ENCODE results near the gene OR6A2.
"Not testable (repeated sequence)": the region's sequence is repeated elsewhere in the genome, so short reads cannot be mapped to it uniquely, and the experiment has no call there.

OR6A2 gene

DNA sequence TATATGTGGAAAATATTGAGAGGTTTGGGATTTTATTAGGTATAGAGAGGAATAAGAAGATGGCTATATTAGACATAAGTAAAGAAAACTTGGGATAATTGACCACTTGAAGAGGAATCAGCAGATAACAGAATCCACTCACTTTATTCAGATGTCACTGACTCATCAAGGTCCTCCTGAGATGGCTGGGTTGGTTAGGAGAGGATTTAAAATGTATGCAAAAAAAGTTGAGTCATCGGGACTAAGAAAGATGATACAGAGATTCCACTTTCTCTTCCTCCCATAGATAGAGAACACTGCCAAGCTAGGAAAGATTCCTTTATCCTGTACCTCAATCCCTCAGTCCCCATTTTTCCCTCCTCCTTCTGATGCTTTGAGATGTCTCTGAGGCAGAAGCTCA is at the start of gene OR6A2:
Gene OR6A2 (minus strand): TSS at position 288 of the 400 bp plus-strand sequence. CDS start 3,981 bp downstream, outside the sequence.
- no peak for DNase-seq

DNA sequence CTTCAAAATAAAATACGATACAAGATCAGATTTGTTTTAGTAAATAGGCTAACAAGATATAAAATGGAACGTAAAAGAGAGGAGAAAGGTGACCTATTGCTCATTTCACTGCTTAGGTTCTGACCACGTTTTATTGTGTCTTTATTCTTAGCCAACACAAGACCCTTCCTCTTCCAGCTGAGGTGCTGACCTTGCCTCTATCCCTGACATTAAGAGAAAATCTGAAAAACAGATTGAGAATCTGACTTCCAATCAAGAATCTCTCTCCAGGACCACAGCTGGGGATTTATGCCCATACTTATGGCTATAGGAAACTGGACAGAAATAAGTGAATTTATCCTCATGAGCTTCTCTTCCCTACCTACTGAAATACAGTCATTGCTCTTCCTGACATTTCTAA is 45.9 kb upstream of the OR6A2 start, which contains the start of gene OR10A5:
Gene OR10A5 (plus strand): TSS at position 301 of the 400 bp plus-strand sequence. CDS start 0 bp downstream, at position 301.
- no peak for DNase-seq

DNA sequence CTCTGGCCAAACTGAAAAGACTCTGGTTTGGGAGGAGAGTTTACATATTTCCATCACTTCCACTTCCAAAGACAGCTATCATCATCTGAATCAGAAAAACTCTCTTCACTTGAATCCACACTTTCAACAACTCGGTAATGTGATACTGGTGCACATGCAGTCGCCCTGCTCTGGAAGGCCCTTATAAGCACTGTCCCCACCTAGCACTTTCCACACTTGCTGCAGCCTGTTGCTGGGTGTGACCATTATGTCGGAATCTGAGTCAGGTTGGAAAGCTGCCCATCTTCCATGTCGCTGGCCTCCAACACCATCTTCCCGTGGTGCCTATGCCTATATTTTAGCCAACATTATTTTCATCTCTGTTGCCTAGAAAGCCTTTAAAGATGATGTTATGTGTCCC is 44.9 kb upstream of the OR6A2 start:
- DNase-seq = no peak

DNA sequence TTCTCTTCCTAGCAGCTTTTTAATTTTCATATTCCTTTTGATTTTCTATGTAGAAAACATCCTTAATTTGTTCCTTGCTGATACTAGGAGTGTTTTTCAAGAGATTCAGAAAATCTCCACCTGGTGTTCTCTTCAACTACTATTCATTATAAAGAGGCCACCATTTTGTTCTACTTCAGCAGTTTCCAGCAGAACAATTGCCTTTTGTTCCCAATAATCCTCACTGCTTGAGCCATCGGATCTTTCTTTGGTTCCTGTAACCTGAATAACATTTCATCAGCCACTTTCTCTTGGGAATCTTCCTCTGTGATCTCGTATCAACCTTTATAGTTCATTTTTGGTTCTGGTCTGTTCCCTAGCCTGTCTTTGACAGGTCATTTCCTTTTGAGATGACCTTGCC is 44.2 kb upstream of the OR6A2 start:
- no peak for DNase-seq

DNA sequence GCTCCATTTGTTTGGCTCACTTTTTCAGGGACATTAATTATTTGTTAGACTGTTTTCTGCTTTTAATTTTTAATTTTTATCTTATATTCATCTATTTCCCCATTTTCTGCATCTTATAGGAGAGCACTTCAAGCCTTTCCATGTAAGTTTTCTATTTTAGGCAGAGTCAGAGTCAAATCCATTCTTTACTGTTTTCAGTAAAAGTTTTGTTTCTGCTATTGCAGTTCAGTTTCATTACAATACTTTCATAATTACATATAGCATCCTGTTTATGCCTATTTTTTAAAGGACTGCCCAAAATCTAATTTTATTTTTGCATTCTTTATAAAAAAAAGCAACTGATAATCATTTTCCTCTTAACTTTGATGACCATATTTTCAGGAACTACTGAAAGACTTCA is 42.2 kb upstream of the OR6A2 start:
- DNase-seq = no peak

DNA sequence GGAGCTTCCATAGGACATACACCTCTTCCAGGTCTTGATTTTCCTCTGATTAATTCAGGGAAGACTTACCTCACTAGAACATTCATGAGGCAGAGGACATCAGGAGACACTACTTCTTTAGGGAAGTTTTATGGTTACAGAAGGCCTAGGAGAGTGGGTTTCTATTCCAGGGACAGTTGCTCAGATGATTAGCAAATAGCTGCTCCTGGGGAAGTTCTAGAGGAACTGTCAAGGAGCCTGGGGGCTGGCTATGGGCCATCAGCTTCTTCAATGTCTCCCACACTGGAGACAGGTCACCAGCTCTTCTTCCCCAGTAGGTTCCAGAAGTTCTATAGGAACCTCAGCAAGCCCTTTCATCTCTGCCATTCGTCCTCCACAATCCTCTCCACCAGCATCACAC is 34.5 kb upstream of the OR6A2 start:
- no peak for DNase-seq

DNA sequence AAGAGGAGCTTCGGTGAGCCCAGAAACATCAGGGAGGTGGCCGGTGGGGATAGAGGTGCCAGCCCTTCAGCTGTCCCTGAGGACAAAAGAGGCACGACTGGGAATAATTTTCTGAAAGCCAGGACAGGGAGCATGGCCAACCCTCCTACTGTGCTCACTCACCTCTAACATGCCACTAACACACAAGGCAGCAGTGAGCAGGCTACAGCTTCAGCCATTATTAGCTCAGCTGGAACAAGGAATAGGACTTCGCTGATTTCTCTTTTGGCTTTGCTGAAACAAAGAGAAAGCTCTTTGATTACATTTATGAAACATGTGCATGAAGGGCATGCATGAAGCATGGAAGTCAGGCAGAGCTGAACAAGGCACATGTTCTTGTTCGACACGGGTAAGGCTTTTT is 33.9 kb upstream of the OR6A2 start:
- no peak for DNase-seq

DNA sequence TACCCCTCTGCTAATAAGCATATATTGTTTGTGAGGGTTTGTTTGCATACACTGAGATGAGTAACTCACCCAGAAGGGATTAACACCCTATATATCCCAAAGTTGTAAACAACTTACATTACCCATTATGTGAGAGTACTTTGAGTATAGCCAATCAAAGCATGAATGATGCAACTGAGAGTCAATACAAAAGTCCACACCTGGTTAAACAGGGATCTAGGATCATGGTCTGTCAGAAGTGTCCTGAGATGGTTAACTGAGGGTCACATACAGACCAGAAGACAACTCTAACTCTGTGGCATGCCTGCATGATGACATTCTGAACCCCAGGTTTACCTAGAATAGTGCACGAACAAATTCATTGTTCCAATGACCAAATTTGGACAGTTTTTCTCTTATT is 28.6 kb upstream of the OR6A2 start:
- no peak for DNase-seq

DNA sequence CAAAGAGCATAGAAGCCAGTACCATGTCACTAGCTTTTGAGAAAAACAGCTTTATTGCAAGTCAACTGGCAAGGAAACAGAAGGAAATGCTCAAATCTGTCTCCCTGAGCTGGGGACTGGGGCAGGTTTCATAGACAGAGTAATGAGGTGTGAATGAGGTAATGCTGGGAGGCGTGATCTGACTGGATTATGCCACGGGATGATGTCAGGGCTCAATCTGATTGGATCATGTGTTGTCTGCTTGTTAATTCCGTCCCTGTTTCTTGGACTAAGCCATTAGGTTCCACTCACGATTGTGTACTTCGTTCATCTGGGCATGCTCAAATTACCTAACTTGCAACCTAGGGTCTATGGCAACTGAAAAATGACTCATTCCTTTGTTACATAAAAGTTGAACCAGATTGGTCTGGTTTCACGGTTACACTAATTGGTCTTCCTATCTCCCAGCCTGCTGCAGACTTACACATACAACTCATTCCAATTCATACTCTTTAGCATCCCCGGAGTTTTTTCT is 25.8 kb upstream of the OR6A2 start:
- no peak for DNase-seq

DNA sequence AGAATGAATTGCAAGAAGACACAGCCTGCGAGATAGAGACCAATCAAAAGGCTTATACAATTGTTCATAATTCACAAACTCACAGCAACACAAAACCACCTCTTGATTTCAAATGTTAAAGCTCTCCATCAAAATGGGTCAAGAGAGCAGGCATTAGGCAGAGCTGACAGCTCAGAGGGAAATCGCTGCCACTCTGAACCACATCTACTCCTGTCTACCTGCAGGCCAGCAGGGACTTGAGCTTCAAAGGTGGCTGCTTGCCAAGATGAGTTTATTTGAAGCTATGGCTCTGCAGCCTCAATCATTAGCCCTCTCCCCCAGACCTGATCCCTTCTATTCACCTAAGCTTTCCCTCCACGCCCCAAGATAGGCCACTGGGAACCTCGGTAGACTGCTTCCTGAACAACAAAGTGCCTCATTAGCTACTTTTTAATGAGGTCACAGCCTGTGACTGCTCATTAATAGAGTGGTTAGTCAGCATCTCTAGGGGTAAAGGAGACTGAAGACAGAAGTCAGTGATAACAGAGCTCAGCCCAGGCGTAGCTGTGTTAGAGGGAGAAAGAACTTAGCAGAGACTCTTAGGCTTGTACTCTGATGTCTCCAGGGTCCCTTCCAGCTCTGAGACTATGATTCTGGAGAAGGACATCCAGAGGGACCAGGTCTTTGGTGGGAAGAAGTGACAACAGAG is 24.8 kb upstream of the OR6A2 start:
- no peak for DNase-seq

DNA sequence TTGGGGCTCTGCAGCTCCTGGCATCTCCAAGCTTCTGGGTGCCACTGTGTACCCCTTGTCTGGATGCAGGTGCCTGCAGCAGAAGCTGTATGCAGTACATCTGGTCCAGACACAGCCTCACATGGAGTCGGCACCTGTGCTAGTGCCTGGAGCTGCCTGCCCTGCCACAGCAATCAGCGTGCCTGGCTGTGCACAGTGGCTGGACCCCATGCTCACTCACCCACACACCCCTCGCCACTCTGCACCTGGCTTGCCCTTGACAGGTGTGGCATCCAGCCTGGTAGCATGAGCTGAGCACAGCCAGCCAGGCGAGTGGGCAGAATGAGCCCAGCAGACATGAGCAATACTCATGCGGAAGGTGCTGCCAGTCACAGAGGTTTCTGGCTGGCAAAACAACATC is 19.5 kb upstream of the OR6A2 start:
- DNase-seq = no peak

DNA sequence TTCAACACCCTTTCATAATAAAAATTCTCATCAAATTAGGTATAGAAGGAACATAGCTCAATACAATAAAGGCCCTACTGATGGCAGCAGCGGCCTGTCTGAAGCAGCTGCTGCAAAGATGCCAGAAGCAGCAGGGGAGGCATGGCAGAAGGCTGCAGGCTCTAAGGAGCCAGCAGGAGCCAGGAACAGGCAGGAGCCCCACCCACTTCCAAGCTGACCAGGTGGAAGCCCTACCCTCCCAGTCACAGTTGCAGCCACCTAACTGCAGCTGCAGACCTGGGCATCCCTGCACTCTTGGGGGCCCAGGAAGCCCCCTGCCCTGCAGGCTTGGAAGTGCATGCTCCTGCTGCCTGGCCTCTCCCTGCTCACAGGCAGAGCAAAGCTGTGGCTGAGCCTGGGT is 18.2 kb upstream of the OR6A2 start:
- DNase-seq = peak; percentile 58

DNA sequence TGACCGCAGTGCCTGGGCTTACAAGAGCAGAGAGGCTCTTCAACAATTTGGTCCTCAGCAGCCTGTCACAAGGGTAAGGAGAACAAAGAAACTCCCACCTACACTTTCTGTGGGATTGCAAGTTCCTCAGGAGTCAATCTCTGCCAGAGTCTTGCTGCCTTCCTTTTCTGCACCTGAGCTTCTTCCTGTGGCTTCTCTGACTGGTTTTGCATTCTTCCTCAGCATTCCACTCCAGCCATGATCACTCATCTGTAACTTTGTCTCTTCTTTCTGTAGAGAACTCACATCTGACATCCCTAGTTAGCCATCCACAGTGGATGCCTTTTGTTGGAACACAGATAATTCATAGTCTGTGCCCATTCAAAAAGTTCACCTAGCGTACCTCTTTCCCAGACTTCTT is 14.2 kb upstream of the OR6A2 start:
- DNase-seq = no peak

DNA sequence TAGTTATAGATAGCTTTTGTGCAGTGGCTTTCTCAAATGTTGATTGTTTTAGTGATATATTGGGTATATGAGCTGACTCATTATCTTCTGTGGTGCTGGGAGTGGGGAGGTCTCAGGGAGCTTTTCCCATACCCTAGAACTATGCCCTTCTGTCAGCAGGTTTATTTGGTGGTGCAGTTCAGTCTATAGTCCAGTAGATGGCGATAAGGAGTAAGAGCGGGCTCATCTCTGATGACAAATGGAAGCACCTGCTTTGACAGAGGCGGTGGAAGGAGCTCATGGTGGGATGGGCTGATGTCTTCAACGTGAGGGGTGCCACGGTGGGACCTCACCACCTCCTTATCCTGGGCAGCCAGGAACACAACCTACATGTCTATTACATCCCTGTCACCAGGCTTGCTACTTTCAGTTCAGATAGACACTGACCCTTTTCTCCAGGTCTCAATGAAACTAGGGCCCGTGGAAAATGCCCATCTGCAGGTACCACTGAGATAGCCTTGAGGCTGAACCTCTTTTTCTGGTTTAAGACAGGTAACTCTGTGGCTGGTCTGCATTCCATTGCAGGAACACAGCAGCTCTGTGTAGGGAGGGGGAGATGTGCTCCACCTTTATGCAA is 13.0 kb upstream of the OR6A2 start:
- DNase-seq = peak; percentile 73

DNA sequence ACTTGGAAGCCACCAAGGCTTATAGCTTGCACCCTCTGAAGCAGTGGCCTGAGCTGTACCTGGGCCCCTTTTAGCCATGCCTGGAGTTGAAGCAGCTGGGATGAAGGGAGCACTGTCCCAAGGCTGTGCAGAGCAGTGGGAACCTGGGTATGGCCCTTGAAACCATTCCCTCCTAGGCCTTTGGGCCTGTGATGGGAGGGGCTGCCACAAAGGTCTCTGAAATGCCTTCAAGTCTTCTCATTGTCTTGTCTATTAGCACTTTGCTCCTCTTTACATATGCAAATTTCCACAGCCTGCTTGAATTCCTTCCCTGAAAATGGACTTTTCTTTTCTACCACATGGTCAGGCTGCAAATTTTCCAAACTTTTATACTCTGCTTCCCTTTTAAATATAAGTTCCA is 1.6 kb upstream of the OR6A2 start:
- DNase-seq = not testable (repeated sequence)

DNA sequence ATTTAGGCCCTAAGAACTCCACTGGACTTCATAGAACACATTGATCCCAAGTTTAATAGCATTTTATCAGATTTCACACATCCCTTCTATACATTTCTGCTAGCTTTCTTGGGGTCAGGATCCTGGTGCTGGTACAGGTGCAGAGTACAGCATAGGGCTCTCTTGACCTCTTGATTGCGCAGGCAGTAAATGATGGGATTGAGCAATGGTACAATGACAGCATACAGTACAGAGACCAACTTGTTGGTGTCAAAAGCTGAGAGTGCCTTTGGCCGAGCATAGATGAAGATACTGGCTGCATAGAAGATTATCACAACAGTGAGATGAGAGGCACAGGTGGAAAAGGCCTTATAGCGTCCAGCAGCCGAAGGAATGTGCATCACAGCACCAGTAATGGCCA is 4.8 kb downstream of the OR6A2 start:
- DNase-seq = no peak

DNA sequence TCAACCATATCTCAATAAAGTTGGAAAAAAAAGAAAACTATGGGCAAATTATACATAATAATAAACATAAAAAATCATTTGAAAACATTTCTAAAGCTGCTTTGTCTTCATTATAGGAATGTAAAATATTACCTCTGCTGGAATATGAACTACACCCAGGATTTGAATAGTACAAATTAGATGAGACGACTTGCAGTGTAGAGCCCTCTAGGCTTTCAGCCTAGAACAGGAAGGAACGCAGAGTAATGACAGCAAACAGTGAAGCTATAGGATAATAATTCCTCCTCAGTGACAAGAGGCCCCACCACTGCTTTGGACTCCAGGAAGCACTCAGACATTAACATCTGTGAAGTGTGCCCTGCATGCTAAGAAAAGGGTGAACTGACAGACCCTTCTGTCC is 8.9 kb downstream of the OR6A2 start:
- DNase-seq = no peak

DNA sequence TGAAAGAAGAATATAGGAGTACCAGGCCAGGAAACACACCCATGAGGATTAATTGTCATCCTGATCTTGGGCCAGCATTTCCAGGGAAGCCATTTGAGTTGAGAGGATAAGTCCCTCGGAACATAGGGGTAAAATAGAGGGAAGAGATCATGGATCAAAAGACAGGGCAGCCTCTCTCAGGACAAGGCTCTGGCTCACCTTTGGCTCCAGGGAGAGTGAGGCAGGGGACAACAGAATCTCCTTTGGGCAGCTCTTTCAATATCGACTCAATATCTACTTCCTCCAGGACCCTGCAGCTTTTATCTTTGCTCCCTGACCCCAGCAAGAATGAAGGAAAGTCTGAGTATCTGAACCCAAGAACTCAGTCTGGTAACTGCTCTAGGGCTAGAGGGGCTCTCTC is 16.8 kb downstream of the OR6A2 start, which contains the start of gene OR2AG1:
Gene OR2AG1 (plus strand): TSS at position 301 of the 400 bp plus-strand sequence. CDS start 2,018 bp downstream, outside the sequence.
- DNase-seq = no peak

DNA sequence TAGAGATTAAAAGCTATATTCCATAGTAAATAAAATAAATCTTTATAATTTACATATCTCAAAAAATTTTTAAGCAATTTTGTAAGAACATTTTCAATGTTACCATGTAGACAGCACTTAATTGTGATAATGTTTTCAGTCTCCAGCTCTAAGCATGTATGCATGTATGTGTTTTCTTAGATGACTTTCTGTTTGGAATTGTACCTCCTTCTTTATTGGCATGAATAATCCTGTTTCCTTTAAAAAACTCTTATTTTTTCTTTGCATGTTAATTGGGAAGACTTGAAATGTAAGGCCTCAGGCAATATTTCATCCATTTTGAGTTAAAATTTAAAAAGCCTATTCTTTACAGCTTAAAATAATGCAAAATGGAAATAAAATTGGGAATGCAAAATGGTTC is 18.7 kb downstream of the OR6A2 start:
- no peak for DNase-seq

DNA sequence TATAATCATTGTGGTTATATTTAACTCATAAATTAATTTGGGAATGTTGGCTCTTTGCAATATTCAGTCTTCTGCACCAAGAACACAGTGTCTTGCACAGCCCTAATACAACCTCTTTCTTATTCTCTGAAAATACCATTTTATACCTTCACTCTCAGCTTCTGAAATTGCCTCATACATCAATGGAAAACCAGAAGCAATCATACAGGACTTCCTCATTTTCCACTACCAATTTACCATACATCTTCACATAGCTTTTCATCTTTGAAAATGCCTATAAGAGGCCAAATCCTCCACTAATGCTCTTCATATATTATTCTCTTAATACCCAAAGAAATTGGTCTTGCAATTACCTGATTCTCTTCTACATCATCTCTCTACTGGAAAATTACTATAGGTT is 21.0 kb downstream of the OR6A2 start:
- DNase-seq = no peak

DNA sequence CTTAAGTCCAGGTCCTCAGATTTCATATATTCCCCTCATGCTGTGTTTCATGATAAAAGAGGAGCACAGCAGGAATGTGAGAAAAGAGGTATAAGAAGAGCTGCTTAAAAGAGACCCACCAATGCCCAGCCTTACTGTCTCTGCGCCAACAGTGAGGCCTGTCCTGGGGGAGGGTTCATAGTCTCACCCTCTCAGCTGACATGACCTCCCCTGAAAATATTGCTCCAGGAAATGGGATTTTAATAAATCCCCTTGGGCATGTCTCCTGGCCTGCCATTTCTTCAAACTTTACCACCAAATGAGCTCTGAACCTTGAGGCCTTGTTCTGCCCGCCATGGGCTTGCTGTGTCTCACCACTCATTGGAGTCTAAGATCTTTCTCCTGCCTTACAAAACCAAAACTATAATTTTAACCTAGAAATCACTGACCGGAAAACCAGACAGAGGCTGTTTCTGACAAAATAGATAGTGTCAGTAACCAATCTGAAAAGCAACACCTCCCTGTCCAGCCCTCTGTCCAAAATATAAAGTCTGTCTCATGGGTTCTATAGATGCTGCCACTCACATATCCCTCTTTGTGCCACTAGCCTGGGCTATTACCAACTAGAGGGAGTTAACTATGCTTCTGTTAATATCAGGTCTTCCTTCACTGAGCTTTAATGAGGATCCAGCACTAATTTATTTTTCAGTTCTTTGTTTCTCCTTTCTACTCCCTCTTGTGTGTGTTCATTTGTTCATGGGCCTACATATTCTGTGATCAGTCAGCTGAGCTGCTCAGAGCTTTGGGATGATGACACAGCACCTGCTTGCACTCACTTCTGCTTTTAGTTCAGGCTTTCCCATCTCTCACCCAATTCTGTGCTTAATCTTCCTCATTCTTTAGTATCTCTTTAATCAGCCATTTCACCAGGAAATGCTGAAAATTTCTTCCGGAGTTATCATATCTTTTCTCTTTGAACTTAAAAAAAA is 27.3 kb downstream of the OR6A2 start, which contains the start of gene OR2AG2:
Gene OR2AG2 (minus strand): TSS at position 51 of the 968 bp plus-strand sequence. CDS start 3,019 bp downstream, outside the sequence.
- DNase-seq = no peak

DNA sequence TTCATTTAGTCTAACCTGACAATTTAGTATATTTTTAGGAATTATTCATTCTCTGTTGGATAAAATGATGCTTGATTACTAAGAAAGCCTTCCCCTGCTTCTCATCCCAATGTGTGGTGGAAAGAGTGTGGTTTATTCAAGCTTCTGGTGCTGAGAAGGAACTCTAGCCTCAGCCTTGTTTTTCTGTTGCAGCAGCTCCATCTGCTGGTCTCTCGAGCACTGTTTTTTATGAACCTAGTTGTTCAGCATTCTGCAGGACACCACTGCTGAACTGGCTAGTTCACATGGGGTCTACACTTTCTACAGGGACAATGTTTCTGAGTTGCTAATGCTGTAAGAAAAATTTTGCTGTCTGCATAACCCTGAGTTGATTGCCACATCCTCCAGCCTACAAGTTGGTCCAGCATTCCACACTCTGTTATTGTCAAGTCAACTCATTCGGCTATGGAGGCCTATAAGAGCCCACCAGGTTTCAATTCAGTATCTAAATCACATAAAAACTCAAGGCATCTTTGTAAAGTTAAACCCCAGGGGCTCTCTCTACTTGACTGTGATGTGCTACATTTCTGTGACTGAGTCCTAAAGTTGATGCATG is 42.0 kb downstream of the OR6A2 start:
- peak; percentile 77 for DNase-seq

DNA sequence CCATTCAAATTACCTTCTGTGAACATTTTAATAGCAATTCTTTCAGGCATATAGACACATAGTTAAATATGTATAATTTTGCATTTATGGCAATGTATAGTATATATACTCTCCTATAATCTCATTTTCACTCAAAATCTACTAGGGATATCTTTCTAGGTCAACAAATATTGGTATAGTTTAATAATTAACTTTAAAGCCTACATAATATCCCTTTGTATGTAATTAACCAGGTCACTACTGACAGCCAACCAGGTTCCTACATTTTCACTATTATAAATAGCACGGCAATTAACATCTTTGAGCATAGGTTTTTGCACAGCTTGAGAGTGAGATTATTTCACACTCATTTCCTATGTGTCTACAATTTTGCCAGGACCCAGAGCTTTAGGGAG is 43.5 kb downstream of the OR6A2 start:
- no peak for DNase-seq

Data from islet precursor cell (in vitro differentiated cells).